Liver (tissue), 9 donors: ENCODE data around the gene SCN4A. TPM values are rescaled to one million over a fixed set of nuclear protein-coding genes. Genes with fewer than 3 reads are reported as not detected.

Experiments used
- DNase-seq: peaks from one replicate; pipeline ENCODE4 v3.0.0-alpha.2; 2017; ENCODE audit warnings: low spot score
- H3K27ac ChIP-seq, 2 donors: one replicate each; pipeline ENCODE4 v1.7.0; 2013; ENCODE audit warnings: inconsistent platforms in 2 of 2, low read length in 2 of 2, control low read depth in 1 of 2, low read depth in 1 of 2, mild to moderate bottlenecking in 1 of 2
- H3K27me3 ChIP-seq, 4 donors: one replicate each; pipeline versions ENCODE4 v1.6.1 to v1.7.0; 2013; ENCODE audit warnings: low read length in 3 of 4, inconsistent platforms in 1 of 4, mild to moderate bottlenecking in 1 of 4, moderate library complexity in 1 of 4; ENCODE audit not compliant: control insufficient read depth in 4 of 4, insufficient read depth in 4 of 4
- H3K36me3 ChIP-seq, 4 donors: one replicate each; pipeline versions ENCODE4 v1.6.1 to v1.7.0; 2013; ENCODE audit warnings: low read length in 3 of 4, mild to moderate bottlenecking in 3 of 4, low read depth in 1 of 4, moderate library complexity in 1 of 4; ENCODE audit not compliant: control insufficient read depth in 4 of 4, insufficient read depth in 3 of 4
- H3K4me1 ChIP-seq, 4 donors: one replicate each; pipeline versions ENCODE4 v1.6.1 to v1.7.0; 2013; ENCODE audit warnings: low read length in 3 of 4, mild to moderate bottlenecking in 3 of 4, moderate library complexity in 1 of 4; ENCODE audit not compliant: control insufficient read depth in 4 of 4, insufficient read depth in 4 of 4
- H3K4me3 ChIP-seq, 3 donors: one replicate each; pipeline versions ENCODE4 v1.6.1 to v1.7.0; 2013; ENCODE audit warnings: low read length in 3 of 3, control low read depth in 1 of 3, low read depth in 1 of 3, mild to moderate bottlenecking in 1 of 3
- H3K9ac ChIP-seq, 2 donors: one replicate each; pipeline ENCODE4 v1.7.0; 2013; ENCODE audit warnings: low read length in 2 of 2, mild to moderate bottlenecking in 2 of 2, moderate library complexity in 2 of 2, control low read depth in 1 of 2, low read depth in 1 of 2
- H3K9me3 ChIP-seq, 4 donors: one replicate each; pipeline versions ENCODE4 v1.6.1 to v1.7.0; 2013; ENCODE audit warnings: low read length in 3 of 4; ENCODE audit not compliant: control insufficient read depth in 4 of 4
- ATF3 ChIP-seq: IDR thresholded peaks from 2 replicates; pipeline ENCODE4 v1.6.1; 2016; ENCODE audit warnings: antibody characterized with exemption
- CTCF ChIP-seq: fragments of 150-350 bp; IDR thresholded peaks from 2 replicates; pipeline ENCODE4 v1.5.1; 2017; ENCODE audit warnings: improper control_type of control experiment, low read depth, low read length; ENCODE audit not compliant: missing input control
- FOXA2 ChIP-seq: IDR thresholded peaks from 2 replicates; pipeline ENCODE4 v1.6.1; 2016; ENCODE audit warnings: antibody characterized with exemption
- MAX ChIP-seq: IDR thresholded peaks from 2 replicates; pipeline ENCODE4 v1.6.1; 2016; ENCODE audit warnings: antibody characterized with exemption
- NR2F2 ChIP-seq: IDR thresholded peaks from 2 replicates; pipeline ENCODE4 v1.6.1; 2016; ENCODE audit warnings: antibody characterized with exemption
- RAD21 ChIP-seq, 2 donors: IDR thresholded peaks; 2 replicates each; pipeline ENCODE4 v1.6.1; 2016; ENCODE audit warnings: antibody characterized with exemption in 2 of 2, mild to moderate bottlenecking in 2 of 2
- REST ChIP-seq: IDR thresholded peaks from 2 replicates; pipeline ENCODE4 v1.6.1; 2016; ENCODE audit warnings: antibody characterized with exemption, mild to moderate bottlenecking
- SP1 ChIP-seq: IDR thresholded peaks from 2 replicates; pipeline ENCODE4 v1.6.1; 2018; ENCODE audit warnings: antibody characterized with exemption, mild to moderate bottlenecking
- YY1 ChIP-seq: IDR thresholded peaks from 2 replicates; pipeline ENCODE4 v1.6.1; 2016; ENCODE audit warnings: antibody characterized with exemption, mild to moderate bottlenecking
- ZBTB33 ChIP-seq: IDR thresholded peaks from 2 replicates; pipeline ENCODE4 v1.6.1; 2016; ENCODE audit warnings: antibody characterized with exemption
- WGBS: extraction: QIAGEN DNeasy Blood & Tissue Kit; methylation state at CpG from one replicate; pipeline ENCODE4 v1.1.7; 2013; 5-methylcytosine and 5-hydroxymethylcytosine counted together
- polyA plus RNA-seq, 2 donors: library from polyadenylated mRNA; stranded (reverse) in 1 of 2; unstranded in 1 of 2; fragments of 200-250 nt in 1 of 2; fragments of >200 nt in 1 of 2; fragmentation: Nextera tagmentation in 1 of 2; extraction: Ambion mirVana in 1 of 2; gene quantifications; one replicate each; pipeline versions ENCODE4 v1.2.1 to v1.2.3, GENCODE V29; 2013 to 2015
- total RNA-seq, 2 donors: library from RNA; depleted of rRNA; stranded (reverse); fragments of >200 nt; gene quantifications; one replicate each; pipeline ENCODE4 v1.2.3, GENCODE V29; 2014
- donor health status: healthy.
- donor health status: healthy.
- donor health status: healthy.
- donor health status: healthy.
- donor health status: healthy.

SCN4A gene
- total and polyA plus RNA-seq, 4 donors = 0.04 to 1.3 (median 0.43) TPM

GRCh38 chr17:63973930-63974593, 1.3 kb upstream of the SCN4A start:
- Histone ChIP-seq H3K4me1 (no peaks in the 10 kb centered on the region), H3K9ac (no peak overlapping the region), H3K9me3 (no peaks in the 10 kb centered on the region), H3K27ac (no peak overlapping the region), H3K4me3 (no peak overlapping the region), H3K27me3 (no peaks in the 10 kb centered on the region), H3K36me3 (no peaks in the 10 kb centered on the region)
- TF ChIP-seq YY1 = no peak
- no peak for TF ChIP-seq REST
- TF ChIP-seq CTCF = no peak
- no peak for TF ChIP-seq NR2F2
- WGBS = 76% methylated on average over 12 of the region's 12 CpGs
- no peak for DNase-seq

GRCh38 chr17:63973247-63973646, 529 bp upstream of the SCN4A start:
- no peak for DNase-seq
- H3K27ac ChIP-seq = no peak overlapping the region
- H3K27me3 ChIP-seq = no peaks in the 10 kb centered on the region
- 93% methylated on average over 6 of the region's 6 CpGs for WGBS
- H3K9me3 ChIP-seq = no peaks in the 10 kb centered on the region
- no peak overlapping the region for H3K9ac ChIP-seq
- no peak overlapping the region for H3K4me3 ChIP-seq
- no peak for TF ChIP-seq MAX
- no peak for TF ChIP-seq ATF3
- TF ChIP-seq FOXA2 = no peak
- TF ChIP-seq SP1 = no peak
- TF ChIP-seq ZBTB33 = no peak
- TF ChIP-seq RAD21 (IDR thresholded peaks at IDR 0.05) = no peak
- H3K4me1 ChIP-seq = no peaks in the 10 kb centered on the region
- H3K36me3 ChIP-seq = no peaks in the 10 kb centered on the region
